ENCODE results near the gene LAPTM5.

LAPTM5 gene

GRCh38 chr1:30704765-30705509 is 52.6 kb downstream of the LAPTM5 start:
- Histone ChIP-seq H3K9me3 (ENCODE audit: control insufficient read depth, low read length) (no peaks in the 10 kb centered on the region), H3K4me3 (ENCODE audit: low read length) (no peak overlapping the region), H3K36me3 (ENCODE audit: control insufficient read depth, insufficient read depth, low read length) (no peaks in the 10 kb centered on the region), H3K4me1 (ENCODE audit: control insufficient read depth, insufficient read depth, low read length) (no peaks in the 10 kb centered on the region), H3K27me3 (ENCODE audit: control insufficient read depth, insufficient read depth, low read length) (no peaks in the 10 kb centered on the region), H3K9ac (ENCODE audit: low read length) (no peak overlapping the region)

DNA sequence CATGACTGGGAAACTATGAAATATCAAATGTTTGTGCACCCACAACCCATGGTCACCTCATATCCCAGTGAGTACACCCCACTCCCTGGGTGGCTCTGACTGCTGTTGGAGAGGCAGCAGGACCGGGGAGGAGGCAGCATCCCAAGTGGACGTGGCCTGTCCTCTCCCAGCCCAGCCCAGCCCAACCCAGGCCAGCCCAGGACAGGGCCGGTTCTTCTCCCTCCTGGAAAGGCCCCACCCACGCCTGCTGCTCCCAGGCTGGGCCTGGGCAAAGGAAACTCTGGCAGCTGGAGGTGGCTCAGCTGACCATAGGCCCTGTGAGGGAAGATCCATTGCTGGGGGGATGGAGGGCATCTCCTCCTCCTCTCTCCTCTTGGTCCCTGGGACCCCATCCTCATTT is 53.3 kb downstream of the LAPTM5 start:
- Histone ChIP-seq H3K36me3 (ENCODE audit: control insufficient read depth, insufficient read depth, low read length) (no peaks in the 10 kb centered on the region), H3K4me3 (ENCODE audit: low read length) (no peak overlapping the region), H3K9me3 (ENCODE audit: control insufficient read depth, low read length) (no peaks in the 10 kb centered on the region), H3K9ac (ENCODE audit: low read length) (no peak overlapping the region), H3K27me3 (ENCODE audit: control insufficient read depth, insufficient read depth, low read length) (no peaks in the 10 kb centered on the region), H3K4me1 (ENCODE audit: control insufficient read depth, insufficient read depth, low read length) (no peaks in the 10 kb centered on the region)

- no peaks in the 10 kb centered on the region for H3K27me3 ChIP-seq (ENCODE audit: control insufficient read depth, insufficient read depth, low read length)
- H3K9ac ChIP-seq (ENCODE audit: low read length), result no peak overlapping the region
- H3K9me3 ChIP-seq (ENCODE audit: control insufficient read depth, low read length), result no peaks in the 10 kb centered on the region
- H3K4me1 ChIP-seq (ENCODE audit: control insufficient read depth, insufficient read depth, low read length), result no peaks in the 10 kb centered on the region
- no peaks in the 10 kb centered on the region for H3K36me3 ChIP-seq (ENCODE audit: control insufficient read depth, insufficient read depth, low read length)
- no peak overlapping the region for H3K4me3 ChIP-seq (ENCODE audit: low read length)
Measured at GRCh38 chr1:30702823-30703222, 54.8 kb downstream of the LAPTM5 start.

DNA sequence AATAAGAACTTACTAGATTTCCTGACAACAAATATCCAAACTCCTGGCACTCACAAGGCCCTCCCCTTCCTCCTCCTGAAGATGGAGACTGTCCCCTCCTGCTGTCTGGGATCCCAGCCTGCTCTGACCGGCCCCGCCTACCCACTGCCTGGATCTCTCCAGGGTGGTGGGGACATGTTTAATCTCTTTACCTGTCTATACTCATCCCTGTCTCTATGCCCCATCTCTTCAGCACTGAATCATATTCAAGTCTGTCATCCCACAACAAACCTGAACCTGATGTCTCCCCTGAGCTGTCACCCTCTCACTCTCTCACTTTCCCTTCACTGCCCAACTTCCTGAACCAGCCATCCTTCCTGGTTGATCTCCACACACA is 56.3 kb downstream of the LAPTM5 start:
- H3K4me3 ChIP-seq (ENCODE audit: low read length), result no peak overlapping the region
- H3K36me3 ChIP-seq (ENCODE audit: control insufficient read depth, insufficient read depth, low read length), result no peaks in the 10 kb centered on the region
- H3K9ac ChIP-seq (ENCODE audit: low read length), result no peak overlapping the region
- H3K27me3 ChIP-seq (ENCODE audit: control insufficient read depth, insufficient read depth, low read length), result no peaks in the 10 kb centered on the region
- H3K4me1 ChIP-seq (ENCODE audit: control insufficient read depth, insufficient read depth, low read length), result no peaks in the 10 kb centered on the region
- H3K9me3 ChIP-seq (ENCODE audit: control insufficient read depth, low read length), result no peaks in the 10 kb centered on the region

DNA sequence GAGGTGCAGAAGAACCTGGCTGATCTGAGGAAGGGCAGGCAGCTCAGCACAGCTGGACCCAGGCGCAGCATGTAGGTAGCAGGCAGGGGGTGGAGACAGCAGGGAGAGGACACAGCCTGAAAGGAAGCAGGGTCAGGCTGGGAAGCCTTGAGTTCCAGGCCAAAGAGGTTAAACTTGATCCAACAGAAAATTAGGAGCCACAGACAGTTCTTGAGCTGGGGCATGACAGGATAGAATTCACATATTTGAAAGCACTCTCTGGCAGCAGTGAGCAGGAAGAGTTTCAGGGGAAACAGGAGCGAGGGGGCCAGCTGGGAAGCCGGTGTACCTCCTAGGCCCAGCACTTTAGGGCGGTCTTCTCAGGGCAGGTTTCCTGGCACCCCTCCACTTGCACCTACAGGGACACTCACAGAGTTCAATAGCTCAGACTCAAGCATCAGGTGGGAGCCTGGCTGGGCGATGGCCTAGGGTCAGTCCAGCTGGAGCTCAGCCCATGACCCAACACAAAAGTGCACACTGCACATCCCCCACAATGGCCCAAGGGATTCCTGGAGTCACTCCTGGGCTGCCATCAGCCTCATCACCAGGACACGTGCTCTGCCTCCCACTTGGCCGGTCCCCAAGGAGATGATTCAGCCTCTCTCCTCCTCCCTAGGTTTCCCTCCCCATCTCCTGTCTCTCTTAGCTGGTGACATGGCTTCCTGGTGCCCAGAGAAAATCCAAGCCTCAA is 56.9 kb downstream of the LAPTM5 start:
- no peaks in the 10 kb centered on the region for H3K36me3 ChIP-seq (ENCODE audit: control insufficient read depth, insufficient read depth, low read length)
- no peaks in the 10 kb centered on the region for H3K4me1 ChIP-seq (ENCODE audit: control insufficient read depth, insufficient read depth, low read length)
- no peak overlapping the region for H3K4me3 ChIP-seq (ENCODE audit: low read length)
- H3K9ac ChIP-seq (ENCODE audit: low read length), result no peak overlapping the region
- H3K9me3 ChIP-seq (ENCODE audit: control insufficient read depth, low read length), result no peaks in the 10 kb centered on the region
- no peaks in the 10 kb centered on the region for H3K27me3 ChIP-seq (ENCODE audit: control insufficient read depth, insufficient read depth, low read length)

GRCh38 chr1:30699762-30700161 is 57.8 kb downstream of the LAPTM5 start:
- Histone ChIP-seq H3K36me3 (ENCODE audit: control insufficient read depth, insufficient read depth, low read length) (no peaks in the 10 kb centered on the region), H3K4me1 (ENCODE audit: control insufficient read depth, insufficient read depth, low read length) (no peaks in the 10 kb centered on the region), H3K9me3 (ENCODE audit: control insufficient read depth, low read length) (no peaks in the 10 kb centered on the region), H3K9ac (ENCODE audit: low read length) (no peak overlapping the region), H3K27me3 (ENCODE audit: control insufficient read depth, insufficient read depth, low read length) (no peaks in the 10 kb centered on the region), H3K4me3 (ENCODE audit: low read length) (no peak overlapping the region)

GRCh38 chr1:30698401-30698981 is 59.1 kb downstream of the LAPTM5 start:
- Histone ChIP-seq H3K4me1 (ENCODE audit: control insufficient read depth, insufficient read depth, low read length) (no peaks in the 10 kb centered on the region), H3K9me3 (ENCODE audit: control insufficient read depth, low read length) (no peaks in the 10 kb centered on the region), H3K27me3 (ENCODE audit: control insufficient read depth, insufficient read depth, low read length) (no peaks in the 10 kb centered on the region), H3K36me3 (ENCODE audit: control insufficient read depth, insufficient read depth, low read length) (no peaks in the 10 kb centered on the region), H3K9ac (ENCODE audit: low read length) (no peak overlapping the region), H3K4me3 (ENCODE audit: low read length) (no peak overlapping the region)

- Histone ChIP-seq H3K4me3 (ENCODE audit: low read length) (no peak overlapping the region), H3K36me3 (ENCODE audit: control insufficient read depth, insufficient read depth, low read length) (no peaks in the 10 kb centered on the region), H3K9me3 (ENCODE audit: control insufficient read depth, low read length) (no peaks in the 10 kb centered on the region), H3K4me1 (ENCODE audit: control insufficient read depth, insufficient read depth, low read length) (no peaks in the 10 kb centered on the region), H3K9ac (ENCODE audit: low read length) (no peak overlapping the region), H3K27me3 (ENCODE audit: control insufficient read depth, insufficient read depth, low read length) (peaks cover 3% of the 10 kb centered on the region)
Measured at GRCh38 chr1:30697571-30698376, 59.8 kb downstream of the LAPTM5 start.

DNA sequence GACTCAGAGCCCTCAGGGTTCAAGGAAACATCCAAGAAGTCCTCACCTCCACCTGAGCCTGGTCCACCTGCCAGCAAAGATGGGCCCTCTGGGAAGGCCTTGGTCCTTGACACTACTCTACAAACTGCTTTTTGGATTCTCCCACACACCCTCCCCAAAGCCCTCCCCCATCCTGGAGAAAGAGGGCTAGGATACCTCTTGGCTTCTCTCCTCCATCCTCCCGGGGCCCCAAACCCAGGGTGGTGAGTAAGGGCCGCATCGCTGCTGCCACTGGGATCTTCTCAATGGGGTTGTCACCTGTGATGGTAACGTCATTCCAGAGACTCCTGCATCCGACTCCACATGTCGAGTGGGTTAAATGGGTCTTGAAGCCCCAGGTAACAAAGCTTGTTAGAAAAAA is 60.7 kb downstream of the LAPTM5 start:
- no peak overlapping the region for H3K4me3 ChIP-seq (ENCODE audit: low read length)
- H3K4me1 ChIP-seq (ENCODE audit: control insufficient read depth, insufficient read depth, low read length), result no peaks in the 10 kb centered on the region

GRCh38 chr1:30695439-30695841 is 62.1 kb downstream of the LAPTM5 start:
- no peaks in the 10 kb centered on the region for H3K4me1 ChIP-seq (ENCODE audit: control insufficient read depth, insufficient read depth, low read length)
- peaks cover 7% of the 10 kb centered on the region for H3K27me3 ChIP-seq (ENCODE audit: control insufficient read depth, insufficient read depth, low read length)
- H3K9me3 ChIP-seq (ENCODE audit: control insufficient read depth, low read length), result no peaks in the 10 kb centered on the region
- no peak overlapping the region for H3K4me3 ChIP-seq (ENCODE audit: low read length)
- H3K9ac ChIP-seq (ENCODE audit: low read length), result no peak overlapping the region
- H3K36me3 ChIP-seq (ENCODE audit: control insufficient read depth, insufficient read depth, low read length), result no peaks in the 10 kb centered on the region

More for the DNA sequence above, 60.7 kb downstream of the LAPTM5 start:
- peaks cover 7% of the 10 kb centered on the region for H3K27me3 ChIP-seq (ENCODE audit: control insufficient read depth, insufficient read depth, low read length)
- H3K36me3 ChIP-seq (ENCODE audit: control insufficient read depth, insufficient read depth, low read length), result no peaks in the 10 kb centered on the region
- no peaks in the 10 kb centered on the region for H3K9me3 ChIP-seq (ENCODE audit: control insufficient read depth, low read length)
- H3K9ac ChIP-seq (ENCODE audit: low read length), result no peak overlapping the region

GRCh38 chr1:30694280-30695175 is 63.0 kb downstream of the LAPTM5 start:
- H3K27me3 ChIP-seq (ENCODE audit: control insufficient read depth, insufficient read depth, low read length), result peaks cover 7% of the 10 kb centered on the region
- no peaks in the 10 kb centered on the region for H3K36me3 ChIP-seq (ENCODE audit: control insufficient read depth, insufficient read depth, low read length)
- no peak overlapping the region for H3K9ac ChIP-seq (ENCODE audit: low read length)

More at GRCh38 chr1:30694280-30695175, 63.0 kb downstream of the LAPTM5 start:
- Histone ChIP-seq H3K4me3 (ENCODE audit: low read length) (no peak overlapping the region), H3K4me1 (ENCODE audit: control insufficient read depth, insufficient read depth, low read length) (no peaks in the 10 kb centered on the region), H3K9me3 (ENCODE audit: control insufficient read depth, low read length) (no peaks in the 10 kb centered on the region)

Measured in mucosa of stomach (tissue), 1 donor.